CD14-positive monocyte (primary cell): ENCODE data around the gene CMTM4. TPM values are rescaled to one million over a fixed set of nuclear protein-coding genes. Genes with fewer than 3 reads are reported as not detected.

Experiments
- DNase-seq, 3 donors: peaks; one replicate each; pipeline ENCODE4 v3.0.0-alpha.2; 2011 to 2022
- H2AFZ ChIP-seq: 2 replicates; pipeline ENCODE4 v1.6.0; 2012; ENCODE audit warnings: mild to moderate bottlenecking, low read depth, low read length, inconsistent platforms; ENCODE audit not compliant: insufficient read depth, poor library complexity, severe bottlenecking
- H3K27ac ChIP-seq, 2 donors: 1 replicate in 1 of 2; 2 replicates in 1 of 2; pipeline ENCODE4 v1.5.1; 2012 to 2013; ENCODE audit warnings: low read length in 2 of 2, control low read depth in 1 of 2, inconsistent platforms in 1 of 2, low read depth in 1 of 2, mild to moderate bottlenecking in 1 of 2
- H3K27me3 ChIP-seq, 2 donors: one replicate each; pipeline versions ENCODE4 v1.6.0 to v1.6.1; 2011 to 2013; ENCODE audit warnings: low read length in 2 of 2; ENCODE audit not compliant: control insufficient read depth in 2 of 2, insufficient read depth in 2 of 2
- H3K36me3 ChIP-seq, 2 donors: replicated peaks in 1 of 2; 1 replicate in 1 of 2; 2 replicates in 1 of 2; pipeline versions ENCODE4 v1.5.1 to v1.6.1; 2012 to 2013; ENCODE audit warnings: low read length in 2 of 2, control low read depth in 1 of 2, inconsistent platforms in 1 of 2, mild to moderate bottlenecking in 1 of 2; ENCODE audit not compliant: insufficient read depth in 2 of 2, control insufficient read depth in 1 of 2
- H3K4me1 ChIP-seq, 2 donors: 1 replicate in 1 of 2; 2 replicates in 1 of 2; pipeline versions ENCODE4 v1.5.1 to v1.6.1; 2012 to 2013; ENCODE audit warnings: low read length in 2 of 2, control low read depth in 1 of 2, inconsistent platforms in 1 of 2, mild to moderate bottlenecking in 1 of 2, moderate library complexity in 1 of 2; ENCODE audit not compliant: insufficient read depth in 2 of 2, control insufficient read depth in 1 of 2
- H3K4me2 ChIP-seq: replicated peaks from 2 replicates; pipeline ENCODE3; 2012; ENCODE audit warnings: low read length, moderate library complexity, mild to moderate bottlenecking; ENCODE audit not compliant: poor library complexity, severe bottlenecking; ENCODE audit errors: extremely low read depth
- H3K4me3 ChIP-seq, 3 experiments: fragments of 200-600 bp in 1 of 3; sonication (generic) in 1 of 3; replicated peaks in 1 of 3; 1 replicate in 2 of 3; 2 replicates in 1 of 3; pipeline ENCODE4 v1.5.1; 2011 to 2013; ENCODE audit warnings: low read length in 3 of 3, mild to moderate bottlenecking in 3 of 3, control low read depth in 2 of 3, low read depth in 2 of 3, inconsistent platforms in 1 of 3, moderate library complexity in 1 of 3
- H3K79me2 ChIP-seq: 2 replicates; pipeline ENCODE4 v1.6.0; 2012; ENCODE audit warnings: mild to moderate bottlenecking, control low read depth, inconsistent platforms, low read length, moderate library complexity; ENCODE audit not compliant: insufficient read depth
- H3K9ac ChIP-seq: 2 replicates; pipeline ENCODE4 v1.6.0; 2017; ENCODE audit warnings: low read length, mild to moderate bottlenecking; ENCODE audit not compliant: insufficient read depth, poor library complexity, severe bottlenecking
- H3K9me3 ChIP-seq, 2 donors: replicated peaks in 1 of 2; 1 replicate in 1 of 2; 2 replicates in 1 of 2; pipeline versions ENCODE4 v1.5.1 to v1.6.1; 2012 to 2013; ENCODE audit warnings: low read length in 2 of 2, control low read depth in 1 of 2; ENCODE audit not compliant: control insufficient read depth in 1 of 2, insufficient read depth in 1 of 2
- H4K20me1 ChIP-seq: 2 replicates; pipeline ENCODE4 v1.6.0; 2012; ENCODE audit warnings: mild to moderate bottlenecking, low read length, control low read depth, moderate library complexity; ENCODE audit not compliant: insufficient read depth
- H3K27ac Mint-ChIP-seq, 7 donors: one replicate each; pipeline ENCODE4 v1.8.0; 2020; ENCODE audit warnings: mild to moderate bottlenecking in 7 of 7, mixed read lengths in 7 of 7, moderate library complexity in 6 of 7, inconsistent platforms in 2 of 7
- H3K27me3 Mint-ChIP-seq, 3 donors: one replicate each; pipeline ENCODE4 v1.8.0; 2021 to 2022; ENCODE audit warnings: low read depth in 3 of 3, mild to moderate bottlenecking in 3 of 3, mixed read lengths in 3 of 3, moderate library complexity in 3 of 3, inconsistent platforms in 1 of 3
- H3K36me3 Mint-ChIP-seq, 2 donors: one replicate each; pipeline ENCODE4 v1.8.0; 2020; ENCODE audit warnings: mixed read lengths in 2 of 2, inconsistent platforms in 1 of 2, mild to moderate bottlenecking in 1 of 2
- H3K4me1 Mint-ChIP-seq: one replicate; pipeline ENCODE4 v1.8.0; 2020; ENCODE audit warnings: mild to moderate bottlenecking, mixed read lengths
- H3K4me3 Mint-ChIP-seq, 2 donors: one replicate each; pipeline ENCODE4 v1.8.0; 2020; ENCODE audit warnings: mild to moderate bottlenecking in 2 of 2, mixed read lengths in 2 of 2, moderate library complexity in 1 of 2
- H3K9me3 Mint-ChIP-seq, 7 donors: one replicate each; pipeline ENCODE4 v1.8.0; 2020 to 2022; ENCODE audit warnings: mixed read lengths in 7 of 7, mild to moderate bottlenecking in 6 of 7, moderate library complexity in 6 of 7, inconsistent platforms in 2 of 7
- WGBS: methylation state at CpG from one replicate; pipeline ENCODE4 v1.1.5; 2013; ENCODE audit warnings: missing lambda C conversion rate; ENCODE audit not compliant: insufficient coverage; 5-methylcytosine and 5-hydroxymethylcytosine counted together
- intact Hi-C, 2 donors: fragments of 100-400 bp; cut with micrococcal nuclease; formaldehyde crosslinking; loops; one replicate each; pipeline versions ENCODE4 v1.15.0 to v1.15.1; 2023
- polyA plus RNA-seq, 3 donors: library from polyadenylated mRNA; depleted of rRNA in 1 of 3; unstranded in 2 of 3; stranded (reverse) in 1 of 3; fragments of 300-500 nt in 2 of 3; fragments of >200 nt in 1 of 3; fragmentation: Illumina TruSeq in 2 of 3; gene quantifications; 1 replicate in 2 of 3; 2 replicates in 1 of 3; pipeline ENCODE4 v1.2.3, GENCODE V29; 2012 to 2021
- TF ChIP-seq, protein P1 (sequence below): fragments of 200-600 bp; IDR thresholded peaks from one replicate; pipeline ENCODE4 v1.8.0; 2022; ENCODE audit warnings: antibody characterized with exemption, mild to moderate bottlenecking

CMTM4 gene
- polyA plus RNA-seq, 3 donors: 0.41 to 21.2 (median 0.45) TPM

GRCh38 chr16:66695471-66695934 is 1.0 kb downstream of the CMTM4 start:
- Histone ChIP-seq H3K27me3 (no peaks in the 10 kb centered on the region), H2AFZ (peak overlapping the region; percentile 72), H3K9ac (peak overlapping the region; percentile 66), H3K36me3 (no peaks in the 10 kb centered on the region), H3K4me1 (peaks cover 61 to 66% of the 10 kb centered on the region in 2 donors), H3K79me2 (peaks cover 63% of the 10 kb centered on the region), H4K20me1 (peaks cover 28% of the 10 kb centered on the region), H3K4me2 (peak overlapping the region; percentile 99), H3K9me3 (no peaks in the 10 kb centered on the region), H3K4me3 (peak overlapping the region; percentile 40 to 87 (median 74)), H3K27ac (peak overlapping the region; percentile 21 to 58)
- TF ChIP-seq, protein P1, sequence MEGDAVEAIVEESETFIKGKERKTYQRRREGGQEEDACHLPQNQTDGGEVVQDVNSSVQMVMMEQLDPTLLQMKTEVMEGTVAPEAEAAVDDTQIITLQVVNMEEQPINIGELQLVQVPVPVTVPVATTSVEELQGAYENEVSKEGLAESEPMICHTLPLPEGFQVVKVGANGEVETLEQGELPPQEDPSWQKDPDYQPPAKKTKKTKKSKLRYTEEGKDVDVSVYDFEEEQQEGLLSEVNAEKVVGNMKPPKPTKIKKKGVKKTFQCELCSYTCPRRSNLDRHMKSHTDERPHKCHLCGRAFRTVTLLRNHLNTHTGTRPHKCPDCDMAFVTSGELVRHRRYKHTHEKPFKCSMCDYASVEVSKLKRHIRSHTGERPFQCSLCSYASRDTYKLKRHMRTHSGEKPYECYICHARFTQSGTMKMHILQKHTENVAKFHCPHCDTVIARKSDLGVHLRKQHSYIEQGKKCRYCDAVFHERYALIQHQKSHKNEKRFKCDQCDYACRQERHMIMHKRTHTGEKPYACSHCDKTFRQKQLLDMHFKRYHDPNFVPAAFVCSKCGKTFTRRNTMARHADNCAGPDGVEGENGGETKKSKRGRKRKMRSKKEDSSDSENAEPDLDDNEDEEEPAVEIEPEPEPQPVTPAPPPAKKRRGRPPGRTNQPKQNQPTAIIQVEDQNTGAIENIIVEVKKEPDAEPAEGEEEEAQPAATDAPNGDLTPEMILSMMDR: no peak
- H3K27me3 Mint-ChIP-seq: peaks cover 0 to 2% (median 0%) of the 10 kb centered on the region in 3 donors
- intact Hi-C loops: loop anchor here in 1 of 2 donors (5.0 to 10.0 kb wide), 2 partner anchors 43 to 549 kb away; partner anchors contain the start of genes FHOD1 and SLC9A5
- H3K36me3 Mint-ChIP-seq: peaks cover 6 to 14% of the 10 kb centered on the region in 2 donors
- WGBS: 5% methylated on average over 8 of the region's 8 CpGs
- no peaks in the 10 kb centered on the region for H3K9me3 Mint-ChIP-seq
- peak overlapping the region; percentile 91 to 93 for H3K4me3 Mint-ChIP-seq
- H3K27ac Mint-ChIP-seq: peak overlapping the region in 6 of 7 donors; percentile 56 to 76 (median 64)
- H3K4me1 Mint-ChIP-seq: peaks cover 68% of the 10 kb centered on the region
- DNase-seq: peak in 2 of 3 donors; percentile 3 to 23

DNA sequence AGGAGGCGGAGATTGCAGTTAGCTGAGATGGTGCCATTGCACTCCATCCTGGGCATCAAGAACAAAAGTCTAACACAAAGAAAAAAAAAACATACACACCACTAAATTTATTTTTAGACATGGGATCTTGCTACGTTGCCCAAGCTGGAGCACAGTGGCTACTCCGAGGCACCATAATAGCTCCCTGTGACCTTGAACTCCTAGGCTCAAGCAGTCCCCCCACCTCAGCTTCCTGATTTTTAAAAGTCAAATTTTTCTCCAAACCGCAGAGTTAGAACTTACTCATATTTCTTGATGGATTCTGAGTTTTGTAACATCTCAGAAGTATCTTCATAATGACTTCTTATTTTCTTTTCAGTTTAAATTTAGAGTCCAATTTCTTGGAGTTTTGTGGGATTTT is 3.4 kb downstream of the CMTM4 start:
- Mint-ChIP-seq H3K4me1 (peaks cover 52% of the 10 kb centered on the region), H3K36me3 (peaks cover 9 to 20% of the 10 kb centered on the region in 2 donors), H3K27me3 (no peaks in the 10 kb centered on the region), H3K4me3 (no peak overlapping the region), H3K27ac (peak overlapping the region in 3 of 7 donors; percentile 60 to 70 (median 68)), H3K9me3 (peaks cover 0 to 1% (median 0%) of the 10 kb centered on the region in 7 donors)
- peak in 2 of 3 donors; percentile 41 to 44 for DNase-seq
- H3K4me2 ChIP-seq: no peak overlapping the region
- TF ChIP-seq, protein P1: no peak
- peaks cover 48% of the 10 kb centered on the region for H4K20me1 ChIP-seq
- H3K27ac ChIP-seq: no peak overlapping the region
- H3K9me3 ChIP-seq: no peaks in the 10 kb centered on the region
- 59% methylated on average over 3 of the region's 4 CpGs for WGBS
- no peak overlapping the region for H3K4me3 ChIP-seq
- H3K79me2 ChIP-seq: peaks cover 82% of the 10 kb centered on the region
- H3K9ac ChIP-seq: no peak overlapping the region
- intact Hi-C loops: loop anchor here in 1 of 2 donors (10.0 kb wide), 1 partner anchor 552 kb away; the partner anchor contains the start of genes FHOD1 and SLC9A5
- H3K36me3 ChIP-seq: no peaks in the 10 kb centered on the region
- no peak overlapping the region for H2AFZ ChIP-seq
- H3K4me1 ChIP-seq: peaks cover 43 to 52% of the 10 kb centered on the region in 2 donors
- no peaks in the 10 kb centered on the region for H3K27me3 ChIP-seq
